Measurements from ENCODE around the gene LIF.
"Not testable (repeated sequence)": the region's sequence is repeated elsewhere in the genome, so short reads cannot be mapped to it uniquely, and the experiment has no call there.

Gene LIF

GRCh38 chr22:30219049-30219654 lies 27.4 kb downstream of the LIF start:
- no peak overlapping the region for H3K4me3 Mint-ChIP-seq
- H3K27ac Mint-ChIP-seq: peak overlapping the region in 1 of 2 donors; percentile 84
- no peaks in the 10 kb centered on the region for H3K9me3 Mint-ChIP-seq
- ATAC-seq (no peak), DNase-seq (no peak)
- peaks cover 80% of the 10 kb centered on the region for H3K4me1 Mint-ChIP-seq
- H3K27me3 Mint-ChIP-seq: no peaks in the 10 kb centered on the region

GRCh38 chr22:30217698-30218560 lies 28.6 kb downstream of the LIF start:
- H3K27ac Mint-ChIP-seq: peak overlapping the region in 1 of 2 donors; percentile 85
- ATAC-seq (no peak), DNase-seq (no peak)
- peaks cover 76% of the 10 kb centered on the region for H3K4me1 Mint-ChIP-seq
- no peaks in the 10 kb centered on the region for H3K9me3 Mint-ChIP-seq
- H3K27me3 Mint-ChIP-seq: no peaks in the 10 kb centered on the region
- no peak overlapping the region for H3K4me3 Mint-ChIP-seq

GRCh38 chr22:30216710-30217109 lies 29.8 kb downstream of the LIF start:
- Mint-ChIP-seq H3K4me1 (peaks cover 71% of the 10 kb centered on the region), H3K4me3 (no peak overlapping the region), H3K27ac (no peak overlapping the region), H3K9me3 (no peaks in the 10 kb centered on the region), H3K27me3 (no peaks in the 10 kb centered on the region)
- DNase-seq (no peak), ATAC-seq (no peak)

GRCh38 chr22:30216272-30216671 lies 30.3 kb downstream of the LIF start:
- not testable (repeated sequence) for H3K27ac Mint-ChIP-seq, H3K9me3 Mint-ChIP-seq, H3K27me3 Mint-ChIP-seq, DNase-seq, H3K4me3 Mint-ChIP-seq, ATAC-seq
- H3K4me1 Mint-ChIP-seq: peaks cover 67% of the 10 kb centered on the region

- Mint-ChIP-seq H3K9me3 (no peaks in the 10 kb centered on the region), H3K27me3 (no peaks in the 10 kb centered on the region), H3K27ac (peak overlapping the region in 1 of 2 donors; percentile 55), H3K4me3 (no peak overlapping the region), H3K4me1 (peaks cover 64% of the 10 kb centered on the region)
- ATAC-seq: no peak
- no peak for DNase-seq
Measured at GRCh38 chr22:30214703-30215407, 31.7 kb downstream of the LIF start.

- ATAC-seq: peak; percentile 19
- DNase-seq: no peak
- Mint-ChIP-seq H3K27ac (no peak overlapping the region), H3K9me3 (no peaks in the 10 kb centered on the region), H3K4me1 (peaks cover 72% of the 10 kb centered on the region), H3K4me3 (no peak overlapping the region), H3K27me3 (no peaks in the 10 kb centered on the region)
Measured at GRCh38 chr22:30212996-30213441, 33.5 kb downstream of the LIF start.

GRCh38 chr22:30212363-30212995 lies 34.1 kb downstream of the LIF start:
- Mint-ChIP-seq H3K9me3 (no peaks in the 10 kb centered on the region), H3K27me3 (no peaks in the 10 kb centered on the region), H3K4me1 (peaks cover 67% of the 10 kb centered on the region), H3K27ac (no peak overlapping the region), H3K4me3 (peak overlapping the region in 1 of 2 donors; percentile 19)
- ATAC-seq: peak; percentile 86
- DNase-seq: peak in 1 of 2 donors; percentile 30

- Mint-ChIP-seq H3K9me3 (no peaks in the 10 kb centered on the region), H3K27me3 (no peaks in the 10 kb centered on the region), H3K27ac (peak overlapping the region in 1 of 2 donors; percentile 27), H3K4me3 (no peak overlapping the region), H3K4me1 (peaks cover 72% of the 10 kb centered on the region)
- ATAC-seq (no peak), DNase-seq (no peak)
Measured at GRCh38 chr22:30211124-30211820, 35.3 kb downstream of the LIF start.

GRCh38 chr22:30210235-30210909 lies 36.2 kb downstream of the LIF start:
- Mint-ChIP-seq H3K4me1 (peaks cover 66% of the 10 kb centered on the region), H3K9me3 (no peaks in the 10 kb centered on the region), H3K27me3 (no peaks in the 10 kb centered on the region), H3K27ac (no peak overlapping the region), H3K4me3 (no peak overlapping the region)
- ATAC-seq (no peak), DNase-seq (no peak)

GRCh38 chr22:30209642-30210041 lies 36.9 kb downstream of the LIF start:
- no peak overlapping the region for H3K4me3 Mint-ChIP-seq
- peaks cover 58% of the 10 kb centered on the region for H3K4me1 Mint-ChIP-seq
- no peaks in the 10 kb centered on the region for H3K9me3 Mint-ChIP-seq
- H3K27me3 Mint-ChIP-seq: no peaks in the 10 kb centered on the region
- H3K27ac Mint-ChIP-seq: peak overlapping the region in 1 of 2 donors; percentile 77
- no peak for DNase-seq
- no peak for ATAC-seq

GRCh38 chr22:30208631-30209603 lies 37.6 kb downstream of the LIF start:
- no peaks in the 10 kb centered on the region for H3K9me3 Mint-ChIP-seq
- no peak for DNase-seq
- H3K27me3 Mint-ChIP-seq: no peaks in the 10 kb centered on the region
- peaks cover 53% of the 10 kb centered on the region for H3K4me1 Mint-ChIP-seq
- ATAC-seq: no peak
- peak overlapping the region in 1 of 2 donors; percentile 77 for H3K27ac Mint-ChIP-seq
- H3K4me3 Mint-ChIP-seq: peak overlapping the region in 1 of 2 donors; percentile 27

- no peaks in the 10 kb centered on the region for H3K9me3 Mint-ChIP-seq
- H3K4me1 Mint-ChIP-seq: peaks cover 37% of the 10 kb centered on the region
- H3K27ac Mint-ChIP-seq: no peak overlapping the region
- H3K4me3 Mint-ChIP-seq: no peak overlapping the region
- H3K27me3 Mint-ChIP-seq: no peaks in the 10 kb centered on the region
- ATAC-seq: no peak
- no peak for DNase-seq
Measured at GRCh38 chr22:30206944-30207343, 39.6 kb downstream of the LIF start.

GRCh38 chr22:30205281-30206115 lies 41.1 kb downstream of the LIF start:
- Mint-ChIP-seq H3K27me3 (no peaks in the 10 kb centered on the region), H3K4me1 (peaks cover 31% of the 10 kb centered on the region), H3K27ac (no peak overlapping the region), H3K4me3 (no peak overlapping the region), H3K9me3 (no peaks in the 10 kb centered on the region)
- no peak for DNase-seq
- ATAC-seq: no peak
